HG02970 (cell line): ENCODE results near the gene GRM8.
"Not testable (repeated sequence)": the region's sequence is repeated elsewhere in the genome, so short reads cannot be mapped to it uniquely, and the experiment has no call there.

Experiments
- ATAC-seq: cut with Tn5 transposase; IDR thresholded peaks from one replicate; pipeline ENCODE4 v1.9.1; 2021; ENCODE audit warnings: mild to moderate bottlenecking, moderate library complexity, moderate number of reproducible peaks; ENCODE audit not compliant: unreplicated experiment, low FRiP score

The GRM8 gene

DNA sequence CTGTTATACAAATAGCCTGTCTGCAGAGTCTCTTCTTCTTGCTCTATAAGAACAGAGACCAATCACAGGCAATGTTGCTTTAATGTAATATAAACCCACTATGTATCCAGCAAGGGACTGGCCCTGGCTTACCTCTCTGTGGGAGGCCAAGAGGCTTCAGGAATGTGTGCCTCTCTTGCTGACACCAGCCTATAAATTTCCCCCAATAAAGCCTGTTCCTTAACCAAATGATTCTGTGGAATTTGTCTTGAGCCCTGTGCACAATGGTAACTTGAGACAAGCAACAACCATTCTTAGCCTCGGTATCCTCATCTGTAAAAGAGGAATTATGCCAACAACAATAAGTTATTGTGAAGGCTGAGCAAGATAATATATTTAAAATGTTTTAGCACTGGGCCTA is 563.7 kb downstream of the GRM8 start:
- no peak for ATAC-seq

- ATAC-seq = no peak
Observed at GRCh38 chr7:126686474-126686873, 566.3 kb downstream of the GRM8 start.

DNA sequence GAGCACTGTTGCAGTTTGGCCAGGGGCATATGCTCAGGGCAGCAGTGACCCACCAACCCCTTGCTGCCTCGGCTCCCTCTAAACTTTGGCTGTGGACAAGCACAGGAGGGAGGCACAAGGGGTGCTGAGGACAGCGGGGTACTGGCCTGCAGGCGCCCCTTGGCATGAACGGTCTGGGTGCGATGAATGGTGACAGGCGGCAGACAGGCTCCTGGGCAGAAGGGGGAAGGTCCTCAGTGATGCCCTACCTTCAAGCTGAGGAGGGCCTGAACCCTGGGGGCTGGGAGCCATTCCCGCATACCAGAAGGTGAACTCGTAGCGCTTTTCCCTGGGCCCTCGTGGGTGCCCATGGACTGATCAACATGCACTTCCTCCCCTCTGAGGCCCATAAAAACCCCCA is 567.1 kb downstream of the GRM8 start:
- ATAC-seq = no peak

GRCh38 chr7:126685018-126685573 is 567.6 kb downstream of the GRM8 start:
- ATAC-seq = no peak

DNA sequence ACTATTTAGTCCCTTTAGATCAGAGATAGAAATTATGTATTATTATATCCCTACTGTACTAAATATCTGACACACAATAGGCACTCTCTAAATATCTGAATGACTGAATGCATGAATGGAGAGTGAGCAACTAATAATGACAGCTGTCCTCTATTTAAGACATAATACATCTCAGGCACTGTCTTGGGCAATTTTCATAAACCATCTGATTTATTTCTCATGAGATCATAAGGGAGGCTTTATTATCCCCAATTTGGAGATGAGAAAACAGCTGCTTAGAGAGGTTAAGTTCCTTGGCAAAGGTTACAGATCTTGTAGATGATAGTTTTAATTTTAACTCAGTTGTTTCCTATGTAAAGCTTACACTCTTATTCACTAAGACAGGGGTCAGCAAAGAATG is 570.6 kb downstream of the GRM8 start:
- no peak for ATAC-seq

DNA sequence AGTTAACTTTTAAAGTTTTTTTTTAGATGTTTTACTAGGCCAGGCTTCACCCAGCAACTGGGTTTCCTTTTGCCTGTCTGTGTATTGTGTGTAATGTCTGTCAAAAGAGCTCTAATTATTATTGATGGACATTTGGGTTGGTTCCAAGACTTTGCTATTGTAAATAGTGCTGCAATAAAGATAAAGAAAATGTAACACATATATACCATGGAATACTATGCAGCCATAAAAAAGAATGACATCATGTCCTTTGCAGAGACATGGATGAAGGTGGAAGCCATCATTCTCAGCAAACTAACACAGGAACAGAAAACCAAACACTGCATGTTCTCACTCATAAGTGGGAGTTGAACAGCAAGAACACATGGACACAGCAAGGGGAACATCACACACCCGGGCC is 584.0 kb downstream of the GRM8 start:
- ATAC-seq = not testable (repeated sequence)

DNA sequence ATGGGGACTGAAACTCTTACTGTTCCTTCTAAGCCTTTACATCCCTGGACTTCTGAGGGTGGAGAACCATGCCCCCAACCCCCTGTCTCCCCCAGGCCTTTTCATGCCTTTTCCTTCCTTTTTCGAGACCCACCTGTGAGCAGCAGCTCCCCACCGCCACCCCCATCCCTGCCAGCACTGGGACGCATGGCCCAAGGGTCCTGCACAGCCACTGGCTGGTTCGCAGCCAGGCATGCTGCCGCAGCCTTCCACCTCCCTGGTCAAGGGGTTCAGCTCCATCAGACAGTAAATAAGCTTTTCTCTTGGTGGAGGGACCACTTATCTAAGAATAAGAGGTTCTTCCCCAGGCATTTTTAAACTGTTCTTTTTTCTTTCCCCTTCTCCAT is 584.4 kb downstream of the GRM8 start:
- ATAC-seq = no peak

- no peak for ATAC-seq
Observed at GRCh38 chr7:126667742-126668366, 584.9 kb downstream of the GRM8 start.

DNA sequence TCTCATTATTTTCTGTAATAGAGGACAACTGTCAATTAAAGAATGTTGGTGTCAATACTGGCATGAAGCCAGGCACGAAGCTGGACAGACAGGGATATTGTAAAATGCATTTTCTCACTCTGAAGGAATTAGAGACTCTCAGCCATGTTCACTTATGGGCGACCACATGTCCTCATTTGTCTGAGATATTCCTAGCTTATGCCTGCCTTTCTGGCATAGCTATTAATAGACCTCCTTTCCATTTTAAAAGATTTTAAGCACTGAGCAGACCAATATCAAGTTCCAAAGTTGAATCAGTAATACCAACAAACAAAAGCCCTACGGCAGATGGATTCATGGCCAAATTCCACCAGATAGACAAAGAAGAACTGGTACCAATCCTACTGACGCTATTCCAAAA is 589.9 kb downstream of the GRM8 start:
- no peak for ATAC-seq

DNA sequence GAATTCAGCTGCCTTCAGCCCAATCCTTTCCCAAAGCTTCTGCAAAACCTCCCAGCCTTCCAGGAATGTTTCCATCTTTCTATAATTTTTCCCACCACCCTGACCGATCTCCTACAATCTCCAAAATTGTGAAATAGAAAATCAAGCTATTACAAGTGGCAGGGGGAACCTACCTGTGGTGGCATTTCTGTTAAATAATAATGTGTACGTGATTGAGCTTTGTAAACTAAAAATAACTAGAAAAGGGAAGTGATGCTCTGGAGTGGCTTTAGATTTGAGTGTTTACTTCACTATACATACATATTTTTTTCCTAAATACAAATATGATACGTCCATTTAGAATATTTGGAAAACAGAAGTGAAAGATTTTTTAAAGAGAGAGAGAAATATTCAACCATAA is 593.6 kb downstream of the GRM8 start:
- ATAC-seq = peak; percentile 83

- no peak for ATAC-seq
Observed at GRCh38 chr7:126658684-126659083, 594.1 kb downstream of the GRM8 start.

- ATAC-seq = peak; percentile 46
Observed at GRCh38 chr7:126657599-126658358, 595.0 kb downstream of the GRM8 start.

GRCh38 chr7:126657137-126657536 is 595.6 kb downstream of the GRM8 start:
- ATAC-seq = no peak

DNA sequence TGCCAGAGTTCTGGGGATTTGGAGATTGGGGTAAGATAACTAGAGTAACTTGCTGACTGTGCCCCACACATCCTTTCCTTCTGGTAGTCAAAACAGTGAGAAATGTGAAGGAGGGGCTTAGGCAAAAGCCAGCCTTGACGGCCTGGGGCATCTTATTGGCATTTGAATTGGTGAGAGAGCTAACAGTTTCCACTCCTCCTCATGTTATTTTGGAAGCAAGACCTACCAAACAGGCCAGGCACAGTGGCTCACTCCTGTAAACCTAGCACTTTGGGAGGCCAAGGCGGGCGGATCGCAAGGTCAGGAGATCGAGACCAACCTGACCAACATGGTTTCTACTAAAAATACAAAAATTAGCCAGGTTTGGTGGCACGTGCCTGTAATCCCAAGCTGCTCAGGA is 596.6 kb downstream of the GRM8 start:
- ATAC-seq = no peak

DNA sequence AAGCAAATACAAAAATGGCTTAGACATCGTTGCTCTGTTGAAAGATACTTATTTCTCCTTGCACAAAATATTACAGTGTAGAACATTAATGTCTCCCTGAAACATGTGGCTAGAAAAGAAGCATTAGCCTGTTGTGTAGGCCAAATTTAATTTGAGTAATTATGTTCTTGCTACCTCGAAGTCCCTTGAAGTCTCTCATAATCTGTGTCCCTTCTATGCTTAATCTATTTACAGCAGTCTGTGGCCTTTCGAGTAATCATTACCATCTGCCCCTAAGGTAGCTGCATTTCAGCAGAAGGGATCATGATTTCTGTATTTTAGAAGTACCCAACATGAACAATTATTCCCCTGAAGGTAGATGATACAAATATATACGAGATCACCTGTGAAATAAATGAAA is 615.2 kb downstream of the GRM8 start:
- no peak for ATAC-seq

DNA sequence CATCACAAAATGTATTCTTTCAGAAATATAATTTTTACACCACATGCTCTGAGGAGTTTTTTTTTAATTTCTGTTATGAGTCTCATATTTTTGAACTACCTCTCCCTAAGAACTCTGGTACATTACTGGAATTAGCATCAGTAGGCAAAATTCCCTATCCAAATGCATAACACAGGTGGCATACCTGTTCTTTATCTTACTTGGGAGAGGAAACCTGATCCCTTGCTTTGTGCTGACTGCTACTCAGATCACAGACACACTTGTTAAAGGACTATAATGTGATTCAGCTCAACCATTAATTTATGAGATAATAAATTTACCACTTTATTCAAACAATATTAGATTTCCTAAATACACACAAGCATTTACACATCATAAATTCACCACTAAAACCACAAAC is 617.2 kb downstream of the GRM8 start:
- ATAC-seq = no peak

GRCh38 chr7:126608339-126608776 is 644.4 kb downstream of the GRM8 start:
- no peak for ATAC-seq

- ATAC-seq = no peak
Observed at GRCh38 chr7:126606331-126606730, 646.4 kb downstream of the GRM8 start.

DNA sequence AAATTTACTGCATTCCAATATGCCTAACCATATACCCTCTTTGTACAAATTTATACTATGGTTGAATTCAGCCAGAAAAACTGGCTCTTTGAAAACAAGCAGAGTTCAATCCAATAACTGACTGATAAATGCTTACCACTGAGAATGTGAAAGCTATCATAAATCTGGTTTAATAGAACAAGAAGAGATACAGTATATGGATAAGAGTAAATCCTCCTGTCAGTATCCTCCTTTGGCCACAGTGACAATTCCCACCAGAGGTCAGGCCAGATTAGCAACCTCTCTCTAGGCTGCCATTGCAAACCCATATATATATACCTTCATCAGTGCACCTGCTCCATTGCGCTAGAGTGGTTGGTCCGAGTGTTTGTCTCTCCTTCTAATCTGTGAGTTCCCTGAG is 647.2 kb downstream of the GRM8 start:
- no peak for ATAC-seq

GRCh38 chr7:126605056-126605455 is 647.7 kb downstream of the GRM8 start:
- ATAC-seq = no peak

DNA sequence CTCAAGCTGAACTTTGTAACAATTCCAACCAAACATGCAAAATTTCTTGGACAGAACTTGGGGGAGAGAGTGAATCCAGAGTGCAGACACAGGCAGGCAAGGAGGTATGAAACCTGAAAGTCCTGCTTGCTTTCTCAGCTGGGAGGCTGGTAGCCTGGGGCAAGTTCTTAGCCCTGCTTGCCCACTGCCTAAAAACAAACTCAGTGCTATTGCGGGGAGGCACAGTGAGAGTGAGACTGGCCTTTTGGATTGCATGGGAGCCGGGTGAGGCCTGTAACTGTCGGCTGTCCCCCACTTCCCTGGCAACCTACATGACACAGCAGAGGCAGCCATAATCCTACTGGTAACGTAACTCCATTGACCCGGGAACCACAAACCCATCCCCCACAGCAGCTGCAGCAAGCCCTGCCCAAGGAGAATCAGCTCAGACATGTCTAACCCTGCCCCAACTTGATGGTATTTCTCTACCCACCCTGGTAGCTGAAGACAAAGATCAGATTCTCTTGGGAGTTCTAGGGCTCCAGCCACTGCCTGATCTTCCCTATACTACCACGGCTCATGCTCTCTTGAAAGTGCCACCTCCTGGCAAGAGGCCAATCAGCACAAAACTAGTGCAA is 663.6 kb downstream of the GRM8 start:
- ATAC-seq = no peak

DNA sequence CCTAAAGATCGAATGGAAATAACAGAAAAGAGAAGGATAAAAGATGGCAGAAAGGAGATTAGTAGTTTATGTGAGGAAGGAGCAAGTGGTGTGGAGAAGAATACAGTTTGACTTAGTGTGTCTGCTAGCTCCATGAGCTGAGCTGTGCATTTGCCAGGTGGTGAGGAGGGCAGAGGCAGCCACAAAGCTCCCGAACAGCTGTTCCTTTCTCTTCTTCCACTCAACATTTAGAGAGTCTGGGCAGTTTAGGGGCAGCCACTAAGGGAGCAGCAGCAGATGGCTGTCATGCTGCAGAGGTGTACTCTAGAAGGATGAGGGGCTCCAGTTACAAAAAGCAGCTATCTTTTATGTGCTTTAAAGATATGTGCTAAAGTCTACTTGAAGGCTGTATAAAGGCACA is 674.4 kb downstream of the GRM8 start:
- ATAC-seq = no peak
